ENCODE results near the gene DST.
A peak's percentile ranks its signal among the peaks of the same experiment; 100 is the strongest.
"Not testable (repeated sequence)": the region's sequence is repeated elsewhere in the genome, so short reads cannot be mapped to it uniquely, and the experiment has no call there.

Gene DST

DNA sequence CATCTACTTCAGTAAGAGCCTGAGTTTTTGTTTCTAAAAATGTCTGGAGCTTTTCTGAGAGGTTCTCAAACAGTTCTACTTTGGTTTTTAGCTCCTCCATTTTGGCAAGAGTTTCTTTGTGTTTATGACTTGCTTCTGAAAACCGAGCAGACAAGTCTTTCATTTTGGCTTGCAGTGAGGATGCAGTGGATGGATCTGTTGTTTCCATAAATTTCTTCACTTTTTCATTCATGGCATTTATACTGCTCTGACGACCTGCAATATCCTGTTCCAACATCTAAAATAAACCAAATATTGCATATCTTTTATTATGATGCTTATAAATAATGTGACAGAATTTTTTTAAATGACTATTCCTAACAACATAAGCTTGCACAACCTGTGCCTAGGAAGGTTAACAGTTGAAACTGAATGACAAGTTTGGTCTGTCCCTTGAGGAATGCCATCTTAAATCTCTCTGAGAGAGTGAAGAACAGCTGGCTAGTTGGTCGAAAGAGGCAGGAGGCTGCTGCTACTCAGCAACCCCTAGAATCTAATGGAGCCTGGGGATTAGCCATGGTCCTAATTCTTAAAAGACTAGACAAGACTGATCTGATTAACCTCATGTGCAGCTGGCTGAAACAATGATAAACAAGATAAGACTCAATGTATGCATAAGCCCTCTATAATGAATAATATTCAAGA, 69.8 kb downstream of the DST start:
- H3K27ac ChIP-seq, result no peak overlapping the region
- TF ChIP-seq, protein P1, sequence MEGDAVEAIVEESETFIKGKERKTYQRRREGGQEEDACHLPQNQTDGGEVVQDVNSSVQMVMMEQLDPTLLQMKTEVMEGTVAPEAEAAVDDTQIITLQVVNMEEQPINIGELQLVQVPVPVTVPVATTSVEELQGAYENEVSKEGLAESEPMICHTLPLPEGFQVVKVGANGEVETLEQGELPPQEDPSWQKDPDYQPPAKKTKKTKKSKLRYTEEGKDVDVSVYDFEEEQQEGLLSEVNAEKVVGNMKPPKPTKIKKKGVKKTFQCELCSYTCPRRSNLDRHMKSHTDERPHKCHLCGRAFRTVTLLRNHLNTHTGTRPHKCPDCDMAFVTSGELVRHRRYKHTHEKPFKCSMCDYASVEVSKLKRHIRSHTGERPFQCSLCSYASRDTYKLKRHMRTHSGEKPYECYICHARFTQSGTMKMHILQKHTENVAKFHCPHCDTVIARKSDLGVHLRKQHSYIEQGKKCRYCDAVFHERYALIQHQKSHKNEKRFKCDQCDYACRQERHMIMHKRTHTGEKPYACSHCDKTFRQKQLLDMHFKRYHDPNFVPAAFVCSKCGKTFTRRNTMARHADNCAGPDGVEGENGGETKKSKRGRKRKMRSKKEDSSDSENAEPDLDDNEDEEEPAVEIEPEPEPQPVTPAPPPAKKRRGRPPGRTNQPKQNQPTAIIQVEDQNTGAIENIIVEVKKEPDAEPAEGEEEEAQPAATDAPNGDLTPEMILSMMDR (conservative IDR thresholded peaks at IDR 0.05), result no peak

DNA sequence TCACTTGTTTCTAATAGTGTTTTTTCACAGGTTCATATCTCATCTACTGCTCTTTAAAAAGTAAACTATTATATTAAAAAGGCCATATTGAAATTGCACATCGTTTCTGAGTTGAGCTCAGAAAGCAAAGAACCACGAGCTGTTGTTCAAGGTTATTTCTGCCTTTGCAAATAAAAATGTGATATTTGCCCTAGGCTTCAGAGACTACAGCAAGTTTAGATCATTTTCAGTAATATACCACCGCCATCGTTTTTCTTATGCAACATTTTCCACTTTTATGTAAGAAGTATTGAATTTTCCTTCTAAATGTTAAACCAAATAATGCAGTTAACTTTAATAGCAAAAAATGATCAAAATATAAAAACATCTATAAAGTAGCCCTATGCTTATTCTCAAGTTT, 71.1 kb downstream of the DST start:
- no peak overlapping the region for H3K27ac ChIP-seq
- TF ChIP-seq, protein P1 (conservative IDR thresholded peaks at IDR 0.05), result no peak

DNA sequence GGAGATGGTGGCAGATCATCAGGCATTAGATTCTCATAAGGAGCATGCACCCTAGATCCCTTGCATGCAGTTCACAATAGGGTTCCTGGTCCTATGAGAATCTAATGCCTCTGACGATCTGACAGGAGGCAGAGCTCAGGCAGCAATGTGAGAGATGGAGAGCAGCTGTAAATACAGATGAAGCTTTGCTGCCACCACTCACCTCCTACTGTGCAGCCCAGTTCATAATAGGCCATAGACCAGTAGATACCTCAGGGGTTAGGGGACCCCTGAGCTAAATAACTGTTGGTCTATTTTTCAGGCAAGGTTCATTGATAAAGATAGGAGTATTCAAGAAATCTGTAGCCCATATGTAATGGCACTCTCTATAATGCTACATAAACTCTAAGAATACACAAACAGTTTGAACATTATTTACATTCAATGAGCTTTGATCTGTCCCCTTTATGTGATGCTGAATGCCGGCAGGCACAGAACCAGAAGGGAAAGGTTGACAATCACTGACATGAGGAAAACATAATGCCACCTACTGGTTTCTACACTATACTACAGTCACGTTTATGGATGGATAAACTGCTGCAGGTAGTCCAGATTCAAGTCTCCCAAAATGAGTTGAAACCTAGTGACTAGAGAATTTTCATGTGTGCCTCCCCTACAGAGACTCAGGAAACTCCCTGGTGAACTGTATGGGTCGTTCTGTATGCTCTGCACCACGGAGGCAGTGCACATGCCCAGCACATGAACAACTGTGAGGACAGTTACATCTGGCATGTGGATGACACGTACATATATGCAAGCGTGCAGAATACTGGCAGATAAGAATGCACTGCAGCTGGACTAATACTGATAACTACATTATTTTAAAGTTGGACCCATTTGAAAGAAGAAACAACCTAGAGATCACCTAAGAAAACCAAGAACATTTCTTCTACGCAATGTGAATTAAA, 72.0 kb downstream of the DST start:
- TF ChIP-seq, protein P1 (conservative IDR thresholded peaks at IDR 0.05), result peak; percentile 80

DNA sequence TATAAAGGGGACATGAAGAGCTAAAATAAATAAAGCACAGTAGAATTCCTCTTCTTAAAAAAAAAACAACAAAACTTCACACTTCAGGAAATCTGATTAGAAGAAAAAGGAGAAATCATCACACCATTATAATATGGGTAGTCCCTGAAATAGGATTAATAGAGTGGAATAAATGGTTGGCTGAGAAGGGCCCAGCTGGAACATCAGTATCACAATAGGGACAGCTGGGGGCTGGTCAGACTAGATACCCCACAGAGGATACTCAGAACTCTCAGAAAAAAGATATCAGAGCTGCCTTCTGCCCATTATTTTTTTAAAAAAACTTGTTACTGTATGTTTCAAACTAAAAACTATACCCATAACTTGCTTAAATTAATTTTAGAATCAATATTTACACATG, 75.2 kb downstream of the DST start:
- peak overlapping the region; percentile 44 for H3K27ac ChIP-seq
- TF ChIP-seq, protein P1 (conservative IDR thresholded peaks at IDR 0.05), result no peak

More for the DNA sequence above, 72.0 kb downstream of the DST start:
- peak overlapping the region; percentile 44; the same call in 1 of the 2 replicates for H3K27ac ChIP-seq

DNA sequence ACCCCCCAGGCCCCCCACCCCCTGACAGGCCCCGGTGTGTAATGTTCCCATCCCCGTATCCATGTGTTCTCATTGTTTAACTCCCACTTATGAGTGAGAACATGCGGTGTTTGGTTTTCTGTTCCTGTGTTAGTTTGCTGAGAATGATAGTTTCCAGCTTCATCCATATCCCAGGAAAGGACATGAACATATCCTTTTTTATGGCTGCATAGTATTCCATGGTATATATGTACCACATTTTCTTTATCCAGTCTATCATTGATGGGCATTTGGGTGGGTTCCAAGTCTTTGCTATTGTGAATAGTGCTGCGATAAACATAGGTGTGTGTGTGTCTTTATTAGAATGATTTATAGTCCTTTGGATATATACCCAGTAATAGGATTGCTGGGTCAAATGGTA, 80.0 kb downstream of the DST start:
- not testable (repeated sequence) for H3K27ac ChIP-seq

DNA sequence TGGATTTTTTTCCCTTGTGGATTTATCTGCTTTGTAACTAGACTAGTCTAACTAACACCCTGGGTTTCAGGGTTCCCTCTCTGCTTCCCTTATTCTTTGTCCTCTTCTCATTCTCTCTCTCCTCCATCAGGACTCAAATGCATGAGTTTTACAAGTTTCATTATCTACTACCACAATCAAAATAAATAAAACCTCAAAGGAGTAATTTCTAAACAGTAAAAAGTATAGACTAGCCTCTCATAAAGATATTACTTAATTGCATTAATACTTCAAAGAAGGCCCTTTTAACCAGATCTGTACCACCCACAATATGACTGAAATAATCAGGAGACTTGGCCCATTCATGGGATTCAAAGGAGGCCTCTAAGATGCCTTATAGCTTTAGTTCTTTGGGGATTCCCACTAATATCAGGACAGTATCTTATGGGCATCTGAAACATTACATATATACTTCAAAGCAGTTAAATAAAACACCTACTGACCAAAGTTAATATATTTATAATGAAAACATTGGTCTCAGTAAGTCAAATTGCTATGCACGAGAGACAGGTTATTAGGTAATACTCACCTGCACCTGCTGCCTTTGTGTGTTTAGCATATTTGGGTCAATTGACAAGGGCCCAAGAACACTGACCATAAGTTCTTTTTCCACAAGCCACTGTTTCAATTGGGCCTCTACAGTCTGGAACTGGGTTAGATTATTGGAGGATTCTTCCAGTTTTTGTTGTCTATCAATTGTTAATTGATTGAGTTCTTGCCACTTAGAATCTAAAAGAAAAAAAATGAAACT, 85.7 kb downstream of the DST start:
- TF ChIP-seq, protein P1 (conservative IDR thresholded peaks at IDR 0.05), result no peak
- peak overlapping the region; percentile 69 for H3K27ac ChIP-seq

DNA sequence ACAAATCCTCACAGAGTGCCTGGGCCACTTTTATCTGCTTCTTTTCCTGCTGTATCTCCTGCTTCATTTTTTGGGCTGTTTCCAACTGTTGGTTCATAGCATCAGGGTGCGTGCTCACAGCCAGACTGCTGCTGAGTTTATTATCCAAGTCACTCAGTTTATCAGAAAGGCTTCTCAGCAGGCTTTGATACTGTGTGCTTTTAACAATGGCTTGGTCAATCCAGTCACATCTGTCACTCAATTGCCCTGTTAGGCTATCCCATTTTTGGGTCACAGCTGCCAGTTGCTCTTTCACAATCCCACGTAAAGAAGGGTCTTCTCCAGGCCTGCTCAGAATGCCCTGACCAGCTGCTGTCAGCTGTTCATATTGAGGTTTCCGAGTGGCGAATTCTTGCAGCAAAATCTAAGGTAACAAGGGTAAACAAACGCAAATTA, 87.2 kb downstream of the DST start:
- TF ChIP-seq, protein P1 (conservative IDR thresholded peaks at IDR 0.05), result no peak
- peak overlapping the region; percentile 69 for H3K27ac ChIP-seq
